ENCODE measurements around the gene RFWD3.

The RFWD3 gene

DNA sequence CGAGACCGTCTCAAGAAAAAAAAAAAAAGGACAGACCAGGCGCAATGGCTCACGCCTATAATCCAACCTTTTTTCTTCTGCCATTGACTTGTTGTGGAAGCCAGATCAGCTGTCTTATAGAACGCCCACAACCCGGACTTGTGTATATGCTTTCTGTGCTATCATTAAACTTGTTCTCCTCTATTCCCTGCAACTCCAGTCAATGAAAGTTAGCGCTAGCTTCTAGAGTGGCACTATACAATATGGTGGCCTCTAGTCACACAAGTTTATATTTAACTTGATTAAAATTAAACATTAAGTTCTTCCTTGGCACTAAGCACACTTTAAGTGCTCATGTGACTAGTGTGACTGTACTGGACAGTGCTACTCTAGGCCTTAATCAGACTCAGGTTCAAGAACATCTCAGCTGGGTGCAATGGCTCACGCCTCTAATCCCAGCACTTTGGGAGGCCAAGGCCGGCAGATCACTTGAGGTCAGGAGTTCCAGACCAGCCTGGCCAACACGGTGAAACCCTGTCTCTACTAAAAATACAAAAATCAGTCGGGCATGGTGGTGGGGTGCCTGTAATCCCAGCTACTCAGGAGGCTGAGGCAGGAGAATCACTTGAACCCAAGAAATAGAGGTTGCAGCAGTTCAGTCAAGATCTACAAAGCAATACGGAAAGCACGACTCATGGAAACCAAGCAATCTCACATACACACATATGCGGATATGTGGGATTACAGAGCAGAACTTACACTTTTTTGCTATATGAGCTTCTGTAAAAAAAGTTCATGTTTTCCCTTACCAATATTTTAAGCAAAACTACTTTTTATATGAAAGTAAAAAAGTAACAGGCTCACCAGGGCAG lies 41.0 kb downstream of the RFWD3 start:
- TF ChIP-seq, protein P1, sequence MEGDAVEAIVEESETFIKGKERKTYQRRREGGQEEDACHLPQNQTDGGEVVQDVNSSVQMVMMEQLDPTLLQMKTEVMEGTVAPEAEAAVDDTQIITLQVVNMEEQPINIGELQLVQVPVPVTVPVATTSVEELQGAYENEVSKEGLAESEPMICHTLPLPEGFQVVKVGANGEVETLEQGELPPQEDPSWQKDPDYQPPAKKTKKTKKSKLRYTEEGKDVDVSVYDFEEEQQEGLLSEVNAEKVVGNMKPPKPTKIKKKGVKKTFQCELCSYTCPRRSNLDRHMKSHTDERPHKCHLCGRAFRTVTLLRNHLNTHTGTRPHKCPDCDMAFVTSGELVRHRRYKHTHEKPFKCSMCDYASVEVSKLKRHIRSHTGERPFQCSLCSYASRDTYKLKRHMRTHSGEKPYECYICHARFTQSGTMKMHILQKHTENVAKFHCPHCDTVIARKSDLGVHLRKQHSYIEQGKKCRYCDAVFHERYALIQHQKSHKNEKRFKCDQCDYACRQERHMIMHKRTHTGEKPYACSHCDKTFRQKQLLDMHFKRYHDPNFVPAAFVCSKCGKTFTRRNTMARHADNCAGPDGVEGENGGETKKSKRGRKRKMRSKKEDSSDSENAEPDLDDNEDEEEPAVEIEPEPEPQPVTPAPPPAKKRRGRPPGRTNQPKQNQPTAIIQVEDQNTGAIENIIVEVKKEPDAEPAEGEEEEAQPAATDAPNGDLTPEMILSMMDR (IDR thresholded peaks at IDR 0.05; ENCODE audit: control insufficient read depth, extremely low read depth, insufficient read depth), result no peak
- H3K4me3 ChIP-seq (ENCODE audit: low read depth, low read length), result no peak overlapping the region
- DNase-seq (ENCODE audit: low read depth), result no peak

DNA sequence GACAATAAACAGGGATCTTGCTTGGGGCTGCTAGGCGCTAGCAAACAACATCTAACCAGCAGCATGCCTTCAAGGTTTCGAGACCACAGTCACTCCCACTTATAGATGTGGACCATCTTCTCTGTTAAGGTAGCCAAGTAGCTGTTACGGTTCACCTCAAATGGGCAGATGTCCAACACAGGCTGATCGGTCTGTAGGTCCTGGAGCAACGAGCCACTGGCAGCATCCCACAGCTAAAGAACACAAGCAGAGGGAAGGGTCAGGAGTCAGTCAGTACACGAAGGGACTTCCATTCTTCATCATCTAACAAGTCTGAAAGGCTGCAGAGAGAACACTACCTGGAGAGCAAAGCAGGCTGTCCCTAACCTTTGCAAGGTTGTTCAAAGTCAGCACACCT lies 42.8 kb downstream of the RFWD3 start:
- no peak for DNase-seq (ENCODE audit: low read depth)
- H3K4me3 ChIP-seq (ENCODE audit: low read depth, low read length), result no peak overlapping the region
- TF ChIP-seq, protein P1 (IDR thresholded peaks at IDR 0.05; ENCODE audit: control insufficient read depth, extremely low read depth, insufficient read depth), result no peak

DNA sequence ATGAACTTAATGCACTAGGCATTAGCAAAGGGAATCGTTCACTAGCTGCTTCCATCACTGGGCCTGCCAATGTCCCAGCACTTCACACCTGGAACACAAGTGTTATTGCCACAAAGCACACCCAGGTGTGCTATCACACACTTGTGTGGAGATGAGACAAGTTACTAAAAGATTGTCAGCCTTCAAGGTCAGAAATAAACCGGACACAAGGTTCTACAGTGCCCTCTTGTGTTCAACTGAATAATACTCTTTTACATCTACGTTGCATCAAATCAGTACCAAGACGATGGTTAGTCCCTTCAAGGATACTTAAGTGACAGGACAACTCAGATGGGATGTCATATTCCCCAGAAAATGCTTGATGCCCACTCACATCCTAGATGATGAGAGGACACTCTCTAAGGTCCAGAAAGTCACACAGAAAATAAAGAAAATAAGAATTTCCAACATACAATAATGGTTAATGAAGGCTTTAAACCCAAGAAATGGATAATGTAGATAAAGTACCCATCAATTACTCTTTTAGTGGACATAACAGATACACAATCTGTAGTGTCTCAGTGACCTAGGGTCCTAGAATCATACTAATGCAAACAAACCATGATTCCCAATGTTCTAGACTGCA lies 43.4 kb downstream of the RFWD3 start:
- H3K4me3 ChIP-seq (ENCODE audit: low read depth, low read length), result no peak overlapping the region
- TF ChIP-seq, protein P1 (IDR thresholded peaks at IDR 0.05; ENCODE audit: control insufficient read depth, extremely low read depth, insufficient read depth), result peak; percentile 63
- no peak for DNase-seq (ENCODE audit: low read depth)

DNA sequence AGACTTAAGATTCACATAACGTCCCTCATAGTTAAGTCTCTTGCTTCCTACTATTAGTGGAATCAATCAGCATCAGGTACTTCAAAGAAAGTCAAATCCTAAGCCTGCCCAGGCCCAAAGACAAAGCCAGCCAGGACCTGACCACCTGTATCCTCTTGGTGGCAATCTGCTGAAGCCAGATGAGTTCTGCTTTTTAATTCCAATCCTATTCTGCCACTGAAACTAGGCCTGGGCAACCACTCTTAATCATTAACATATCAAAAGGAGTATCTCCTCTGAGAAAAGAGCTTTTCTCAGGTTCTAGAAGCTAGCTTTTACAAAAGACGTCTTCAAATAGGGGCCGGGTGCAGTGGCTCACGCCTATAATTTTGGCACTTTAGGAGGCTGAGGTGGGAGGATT lies 44.7 kb downstream of the RFWD3 start:
- TF ChIP-seq, protein P1 (IDR thresholded peaks at IDR 0.05; ENCODE audit: control insufficient read depth, extremely low read depth, insufficient read depth), result no peak
- H3K4me3 ChIP-seq (ENCODE audit: low read depth, low read length), result no peak overlapping the region
- no peak for DNase-seq (ENCODE audit: low read depth)

DNA sequence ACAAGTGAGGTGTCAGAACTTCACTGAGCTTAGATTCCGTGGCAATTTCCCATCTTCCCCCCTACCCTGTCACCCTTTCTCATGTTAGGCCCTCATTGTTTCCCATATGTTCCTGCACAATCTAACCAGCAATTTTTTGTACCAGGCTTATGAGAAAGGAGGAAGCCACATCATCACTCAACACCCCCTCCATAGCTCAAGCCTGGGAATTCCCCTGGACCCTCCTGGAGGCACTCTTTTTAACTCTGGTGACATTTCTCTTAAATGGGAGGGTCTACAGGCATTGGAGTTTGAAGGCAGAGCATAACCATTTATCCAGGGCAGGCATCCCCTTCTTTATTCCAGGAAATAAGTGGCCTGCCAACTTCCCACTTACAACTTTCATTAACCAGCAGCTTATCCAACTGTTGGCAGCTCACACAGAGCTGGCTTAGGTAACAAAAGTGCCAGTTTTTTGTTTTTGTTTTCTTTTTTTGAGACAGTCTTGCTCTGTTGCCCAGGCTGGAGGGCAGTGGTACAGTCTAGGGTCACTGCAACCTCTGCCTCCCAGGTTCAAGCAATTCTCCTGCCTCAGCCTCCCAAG lies 49.4 kb downstream of the RFWD3 start:
- no peak overlapping the region for H3K4me3 ChIP-seq (ENCODE audit: low read depth, low read length)
- no peak for DNase-seq (ENCODE audit: low read depth)
- TF ChIP-seq, protein P1 (IDR thresholded peaks at IDR 0.05; ENCODE audit: control insufficient read depth, extremely low read depth, insufficient read depth), result no peak

DNA sequence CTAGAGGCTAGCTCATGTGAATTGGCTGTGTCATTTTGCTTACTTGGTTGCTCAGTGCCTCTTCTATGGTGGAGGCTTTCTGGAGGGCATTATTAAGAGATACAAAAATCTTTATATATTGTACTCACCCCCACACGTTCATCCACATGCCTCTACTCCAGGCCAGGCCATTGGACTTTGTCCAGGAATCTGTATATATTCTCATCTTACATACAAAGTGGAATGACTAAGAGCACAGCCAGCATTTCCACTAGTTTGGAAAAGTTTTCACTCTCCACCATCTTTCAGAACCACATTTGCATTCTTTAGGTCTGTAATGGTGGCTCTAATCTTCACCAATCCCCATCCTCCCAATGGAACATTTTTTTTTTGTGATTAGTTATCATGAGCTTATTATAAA lies 55.0 kb downstream of the RFWD3 start:
- H3K4me3 ChIP-seq (ENCODE audit: low read depth, low read length), result no peak overlapping the region
- DNase-seq (ENCODE audit: low read depth), result no peak
- TF ChIP-seq, protein P1 (IDR thresholded peaks at IDR 0.05; ENCODE audit: control insufficient read depth, extremely low read depth, insufficient read depth), result no peak

All from LNCaP clone FGC (cell line).